HUES48 (cell line): ENCODE data around the gene KRT86.

Source experiments
- H3K27ac ChIP-seq: one replicate; pipeline ENCODE4 v1.7.0; 2013; ENCODE audit warnings: low read depth, low read length, inconsistent platforms
- H3K27me3 ChIP-seq: 2 replicates; pipeline ENCODE4 v1.6.1; 2013; ENCODE audit warnings: mild to moderate bottlenecking, low read length; ENCODE audit not compliant: control insufficient read depth, insufficient read depth
- H3K36me3 ChIP-seq: 2 replicates; pipeline ENCODE4 v1.6.1; 2013; ENCODE audit warnings: low read length; ENCODE audit not compliant: control insufficient read depth, insufficient read depth
- H3K4me1 ChIP-seq: 2 replicates; pipeline ENCODE4 v1.6.1; 2013; ENCODE audit warnings: mild to moderate bottlenecking, low read length; ENCODE audit not compliant: control insufficient read depth, insufficient read depth
- H3K4me3 ChIP-seq: 2 replicates; pipeline ENCODE4 v1.5.1; 2013; ENCODE audit warnings: mild to moderate bottlenecking, low read depth, low read length
- H3K9ac ChIP-seq: 2 replicates; pipeline ENCODE4 v1.6.1; 2013; ENCODE audit warnings: mild to moderate bottlenecking, low read depth, low read length, moderate library complexity
- H3K9me3 ChIP-seq: 2 replicates; pipeline ENCODE4 v1.6.1; 2013; ENCODE audit warnings: low read length; ENCODE audit not compliant: control insufficient read depth, insufficient read depth

Gene KRT86

DNA sequence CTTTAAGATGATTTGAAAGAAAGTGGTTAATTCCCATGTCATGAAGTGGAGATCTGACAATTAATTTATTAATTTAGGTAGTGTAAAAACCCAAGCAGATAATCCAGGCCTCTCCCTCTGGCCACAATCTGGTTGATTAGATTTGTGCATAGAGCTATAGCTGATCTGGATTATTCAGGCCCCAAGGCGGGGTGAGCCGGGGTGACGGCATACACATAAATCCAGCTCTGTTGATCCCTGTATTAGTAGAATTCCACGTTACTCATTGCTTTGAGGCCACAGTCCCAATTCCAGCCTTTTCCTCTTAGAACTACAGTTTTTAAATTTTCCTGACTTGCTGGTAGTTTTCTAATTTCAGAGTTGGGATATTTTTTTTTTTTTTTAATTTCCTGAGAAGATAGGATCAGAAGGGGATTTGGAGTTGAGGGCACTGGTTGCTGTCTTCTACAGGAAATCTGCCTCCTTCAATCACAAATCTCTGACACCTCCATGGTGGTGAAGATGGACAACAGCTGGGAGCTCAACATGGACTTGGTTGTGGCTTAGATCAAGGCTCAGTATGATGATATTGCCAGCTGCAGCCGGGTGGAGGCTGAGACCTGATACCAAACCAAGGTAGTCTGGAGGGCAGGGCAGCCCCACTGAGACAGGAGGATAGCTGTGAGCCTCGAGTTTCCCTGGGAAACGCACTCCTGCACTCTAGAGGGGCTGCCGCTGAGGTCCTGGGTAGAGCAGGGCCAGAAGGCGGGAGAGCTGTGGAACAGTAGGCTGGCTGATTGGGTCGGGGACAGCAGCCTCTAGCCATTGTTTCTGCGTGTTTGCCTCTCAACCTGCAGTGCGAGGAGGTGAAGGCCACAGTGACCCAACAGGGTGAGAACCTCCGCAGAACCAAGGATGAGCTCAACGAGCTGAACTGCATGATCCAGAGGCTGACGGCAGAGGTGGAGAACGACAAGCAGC lies 73.4 kb downstream of the KRT86 start:
- Histone ChIP-seq H3K9ac (no peak overlapping the region), H3K9me3 (no peaks in the 10 kb centered on the region), H3K27ac (no peak overlapping the region), H3K27me3 (no peaks in the 10 kb centered on the region), H3K36me3 (no peaks in the 10 kb centered on the region), H3K4me1 (no peaks in the 10 kb centered on the region), H3K4me3 (no peak overlapping the region)

GRCh38 chr12:52349196-52349595 lies 74.8 kb downstream of the KRT86 start:
- no peaks in the 10 kb centered on the region for H3K36me3 ChIP-seq
- no peaks in the 10 kb centered on the region for H3K4me1 ChIP-seq
- no peak overlapping the region for H3K4me3 ChIP-seq
- H3K9ac ChIP-seq = no peak overlapping the region
- H3K27me3 ChIP-seq = no peaks in the 10 kb centered on the region
- H3K27ac ChIP-seq = no peak overlapping the region
- no peaks in the 10 kb centered on the region for H3K9me3 ChIP-seq

- H3K4me3 ChIP-seq = no peak overlapping the region
These were observed 75.7 kb downstream of the KRT86 start for GRCh38 chr12:52350021-52350620.

DNA sequence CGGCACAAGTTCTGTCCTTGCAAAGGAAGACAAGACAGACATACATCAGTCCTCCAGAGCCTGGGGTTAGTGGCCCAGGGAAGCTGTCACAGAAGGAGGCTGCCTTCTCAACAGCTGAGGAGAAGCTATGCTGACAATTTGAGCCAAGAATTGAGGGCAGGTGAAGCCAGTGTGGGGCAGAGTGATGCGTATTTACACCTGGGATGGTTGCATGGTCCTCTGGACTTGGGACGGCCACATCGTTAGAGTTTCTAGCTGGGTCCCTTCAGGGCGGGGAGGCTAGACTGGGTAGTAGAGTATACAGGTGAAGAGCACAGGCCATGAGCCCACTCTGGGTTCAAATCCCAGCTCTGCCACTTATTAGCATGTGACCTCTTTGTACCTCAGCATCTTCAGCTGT lies 76.3 kb downstream of the KRT86 start:
- H3K27ac ChIP-seq = no peak overlapping the region
- H3K9ac ChIP-seq = no peak overlapping the region
- H3K4me1 ChIP-seq = no peaks in the 10 kb centered on the region
- no peaks in the 10 kb centered on the region for H3K27me3 ChIP-seq
- no peak overlapping the region for H3K4me3 ChIP-seq
- no peaks in the 10 kb centered on the region for H3K36me3 ChIP-seq
- no peaks in the 10 kb centered on the region for H3K9me3 ChIP-seq

More at GRCh38 chr12:52350021-52350620, 75.7 kb downstream of the KRT86 start:
- Histone ChIP-seq H3K9ac (no peak overlapping the region), H3K4me1 (no peaks in the 10 kb centered on the region), H3K9me3 (no peaks in the 10 kb centered on the region), H3K27ac (no peak overlapping the region), H3K36me3 (no peaks in the 10 kb centered on the region), H3K27me3 (no peaks in the 10 kb centered on the region)

DNA sequence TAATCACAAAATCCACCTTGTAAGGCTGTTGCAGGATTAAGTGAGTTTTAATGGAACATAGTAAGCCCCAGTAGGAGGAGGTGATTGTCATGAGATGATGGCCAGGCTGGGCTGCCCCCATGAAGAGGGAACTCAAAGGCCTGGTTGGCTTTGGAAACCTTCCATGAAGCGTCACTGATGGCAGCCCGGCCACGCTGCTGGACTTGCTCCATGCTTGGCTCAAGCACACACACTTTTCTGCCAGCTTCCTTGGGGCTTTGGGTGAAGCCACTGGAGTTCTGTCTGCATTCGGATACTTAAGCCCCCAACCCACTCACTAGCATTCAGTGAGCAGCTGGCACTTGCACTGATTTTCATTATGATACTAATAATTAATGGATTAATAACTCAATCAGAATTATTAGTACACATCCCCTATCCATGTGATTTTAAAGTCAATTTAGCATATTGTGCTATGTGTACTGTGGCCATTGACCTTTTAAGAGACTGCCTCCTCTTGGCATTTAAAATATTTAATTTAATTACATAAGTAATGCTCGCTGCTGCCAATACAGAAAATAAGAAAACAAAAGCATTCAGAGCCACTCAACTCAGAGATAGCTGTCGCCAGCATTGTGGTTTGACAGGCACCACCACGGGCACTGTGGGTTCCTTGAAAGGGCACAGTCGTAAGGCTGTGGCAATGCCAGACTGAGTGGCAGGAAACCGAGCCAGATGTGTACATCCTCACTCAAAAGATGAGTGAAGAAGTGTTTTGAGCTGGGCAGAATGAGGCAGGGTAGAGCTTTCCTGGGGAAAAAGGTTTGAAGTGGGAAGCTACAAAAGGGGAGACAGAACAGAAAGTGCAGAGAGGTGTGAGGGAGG lies 77.0 kb downstream of the KRT86 start:
- H3K27ac ChIP-seq = no peak overlapping the region
- no peak overlapping the region for H3K4me3 ChIP-seq
- H3K27me3 ChIP-seq = no peaks in the 10 kb centered on the region
- H3K9ac ChIP-seq = no peak overlapping the region
- H3K36me3 ChIP-seq = no peaks in the 10 kb centered on the region
- H3K4me1 ChIP-seq = no peaks in the 10 kb centered on the region
- H3K9me3 ChIP-seq = no peaks in the 10 kb centered on the region

DNA sequence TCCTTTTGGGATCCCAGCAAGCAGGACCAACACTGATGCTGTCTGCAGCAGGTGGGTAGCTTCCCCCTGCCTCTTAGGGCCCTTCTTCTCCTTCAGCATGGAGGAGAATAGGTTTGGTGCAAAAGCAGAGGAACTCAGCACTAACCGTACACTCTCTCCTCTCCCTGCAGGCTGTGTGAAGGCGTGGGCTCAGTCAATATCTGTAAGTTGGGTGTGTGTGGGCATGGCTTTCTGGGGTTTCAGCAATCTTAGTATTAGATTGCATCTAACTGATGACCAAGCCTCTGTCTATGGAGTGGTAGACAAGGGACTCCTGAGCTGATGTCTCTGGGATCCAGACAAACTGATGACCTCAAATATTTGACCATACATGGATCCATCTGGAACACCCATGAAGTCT lies 78.5 kb downstream of the KRT86 start:
- H3K4me3 ChIP-seq = no peak overlapping the region
- H3K9ac ChIP-seq = no peak overlapping the region
- H3K36me3 ChIP-seq = no peaks in the 10 kb centered on the region
- no peaks in the 10 kb centered on the region for H3K27me3 ChIP-seq
- no peaks in the 10 kb centered on the region for H3K9me3 ChIP-seq
- no peaks in the 10 kb centered on the region for H3K4me1 ChIP-seq
- no peak overlapping the region for H3K27ac ChIP-seq

- no peak overlapping the region for H3K4me3 ChIP-seq
- H3K27me3 ChIP-seq = no peaks in the 10 kb centered on the region
- H3K27ac ChIP-seq = no peak overlapping the region
- H3K9me3 ChIP-seq = no peaks in the 10 kb centered on the region
- H3K36me3 ChIP-seq = no peaks in the 10 kb centered on the region
- no peaks in the 10 kb centered on the region for H3K4me1 ChIP-seq
- no peak overlapping the region for H3K9ac ChIP-seq
These were observed 79.3 kb downstream of the KRT86 start for GRCh38 chr12:52353766-52354165.

DNA sequence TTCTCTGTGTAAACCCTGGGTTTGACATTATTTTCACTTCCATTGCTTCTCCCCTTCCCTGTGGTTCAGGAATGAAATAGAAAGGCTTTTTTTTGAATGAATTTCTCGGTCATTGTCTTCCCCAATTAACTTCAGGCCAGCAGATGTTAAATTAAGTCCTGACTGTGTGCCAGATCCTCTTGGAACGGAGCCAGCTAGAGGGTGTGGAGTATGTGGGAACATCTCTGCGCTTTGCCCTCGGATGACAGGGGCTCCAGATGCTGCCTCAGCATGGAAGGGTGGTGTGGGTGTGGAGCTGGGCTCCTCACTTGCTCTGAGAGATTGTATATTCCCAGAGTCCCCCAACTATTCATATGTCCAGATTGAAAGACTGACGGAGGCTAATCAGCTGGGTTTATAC lies 79.8 kb downstream of the KRT86 start:
- no peaks in the 10 kb centered on the region for H3K4me1 ChIP-seq
- no peaks in the 10 kb centered on the region for H3K27me3 ChIP-seq
- H3K4me3 ChIP-seq = no peak overlapping the region
- H3K9me3 ChIP-seq = no peaks in the 10 kb centered on the region
- H3K36me3 ChIP-seq = no peaks in the 10 kb centered on the region
- H3K9ac ChIP-seq = no peak overlapping the region
- H3K27ac ChIP-seq = no peak overlapping the region

- no peaks in the 10 kb centered on the region for H3K27me3 ChIP-seq
- no peak overlapping the region for H3K27ac ChIP-seq
- no peaks in the 10 kb centered on the region for H3K4me1 ChIP-seq
- no peaks in the 10 kb centered on the region for H3K9me3 ChIP-seq
- H3K36me3 ChIP-seq = no peaks in the 10 kb centered on the region
- no peak overlapping the region for H3K4me3 ChIP-seq
- no peak overlapping the region for H3K9ac ChIP-seq
These were observed 80.7 kb downstream of the KRT86 start for GRCh38 chr12:52355176-52355575.

GRCh38 chr12:52356031-52356761 lies 81.8 kb downstream of the KRT86 start:
- no peak overlapping the region for H3K9ac ChIP-seq
- no peaks in the 10 kb centered on the region for H3K27me3 ChIP-seq
- no peak overlapping the region for H3K27ac ChIP-seq
- no peak overlapping the region for H3K4me3 ChIP-seq
- no peaks in the 10 kb centered on the region for H3K36me3 ChIP-seq
- H3K9me3 ChIP-seq = no peaks in the 10 kb centered on the region
- H3K4me1 ChIP-seq = no peaks in the 10 kb centered on the region
